Subcutaneous adipose tissue (tissue), 4 donors: ENCODE data around the gene ZNF43. TPM values are rescaled to one million over a fixed set of nuclear protein-coding genes. Genes with fewer than 3 reads are reported as not detected.

Source experiments
- total RNA-seq, 4 donors: library from RNA; depleted of rRNA; stranded (reverse); fragments of >200 nt; gene quantifications; one replicate each; pipeline ENCODE4 v1.1.0, GENCODE V29; 2016
- TF ChIP-seq, protein P1 (sequence below): fragments of 450-650 bp; IDR thresholded peaks from one replicate; pipeline ENCODE4 v1.5.1; 2016; ENCODE audit warnings: low read depth, mild to moderate bottlenecking, control low read depth, antibody characterized with exemption, moderate library complexity

ZNF43 gene
- total RNA-seq, 4 donors from 2014 or later: 16.7 to 28.6 (median 18.1) TPM

DNA sequence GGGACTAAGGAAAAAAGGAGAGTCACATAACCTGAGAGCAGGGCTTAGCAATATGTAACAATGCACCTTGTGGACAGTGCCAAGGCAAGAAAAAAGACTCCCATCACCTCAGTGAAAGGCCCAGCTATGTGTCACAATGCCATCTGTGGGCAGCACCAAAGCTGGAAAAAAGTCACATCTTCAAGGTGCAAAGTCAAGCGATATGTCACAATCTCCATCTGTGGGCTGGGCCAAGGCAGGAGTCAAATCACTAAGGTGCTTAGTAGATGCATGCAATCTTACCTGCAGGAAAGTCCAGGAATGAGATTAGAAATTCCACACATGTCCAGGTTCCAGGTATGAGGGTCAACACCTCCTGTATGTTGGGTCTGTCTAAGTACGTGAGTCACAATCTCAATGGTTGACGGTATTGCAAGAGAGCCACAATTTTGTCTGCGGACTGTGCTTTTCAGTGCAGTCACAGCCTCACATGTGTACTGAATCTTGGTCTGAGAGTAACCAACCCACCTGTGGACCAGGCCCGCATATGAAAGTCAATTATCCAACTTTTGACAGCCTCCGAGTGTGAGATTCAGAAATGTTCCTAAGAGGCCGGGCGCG is 14.8 kb upstream of the ZNF43 start:
- TF ChIP-seq, protein P1, sequence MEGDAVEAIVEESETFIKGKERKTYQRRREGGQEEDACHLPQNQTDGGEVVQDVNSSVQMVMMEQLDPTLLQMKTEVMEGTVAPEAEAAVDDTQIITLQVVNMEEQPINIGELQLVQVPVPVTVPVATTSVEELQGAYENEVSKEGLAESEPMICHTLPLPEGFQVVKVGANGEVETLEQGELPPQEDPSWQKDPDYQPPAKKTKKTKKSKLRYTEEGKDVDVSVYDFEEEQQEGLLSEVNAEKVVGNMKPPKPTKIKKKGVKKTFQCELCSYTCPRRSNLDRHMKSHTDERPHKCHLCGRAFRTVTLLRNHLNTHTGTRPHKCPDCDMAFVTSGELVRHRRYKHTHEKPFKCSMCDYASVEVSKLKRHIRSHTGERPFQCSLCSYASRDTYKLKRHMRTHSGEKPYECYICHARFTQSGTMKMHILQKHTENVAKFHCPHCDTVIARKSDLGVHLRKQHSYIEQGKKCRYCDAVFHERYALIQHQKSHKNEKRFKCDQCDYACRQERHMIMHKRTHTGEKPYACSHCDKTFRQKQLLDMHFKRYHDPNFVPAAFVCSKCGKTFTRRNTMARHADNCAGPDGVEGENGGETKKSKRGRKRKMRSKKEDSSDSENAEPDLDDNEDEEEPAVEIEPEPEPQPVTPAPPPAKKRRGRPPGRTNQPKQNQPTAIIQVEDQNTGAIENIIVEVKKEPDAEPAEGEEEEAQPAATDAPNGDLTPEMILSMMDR: no peak

DNA sequence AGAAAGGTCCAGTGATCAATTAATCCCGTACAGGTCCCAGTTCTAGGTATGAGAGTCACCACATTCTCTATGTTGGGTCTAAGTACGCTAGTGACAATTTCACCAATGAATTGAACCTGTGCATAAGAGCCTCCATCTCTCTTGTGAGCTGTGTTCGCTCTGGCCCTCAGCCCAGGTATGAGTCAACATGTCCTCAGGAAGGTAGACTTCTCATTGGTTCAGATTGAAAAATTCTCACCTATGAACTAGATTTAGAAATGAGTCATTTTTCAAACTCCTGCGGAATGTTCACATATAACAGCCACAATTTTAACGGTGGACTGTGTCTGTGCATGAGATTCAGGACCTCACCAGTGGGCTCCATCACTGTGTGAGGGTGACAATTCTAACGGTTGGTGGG is 12.7 kb upstream of the ZNF43 start:
- TF ChIP-seq, protein P1: no peak

DNA sequence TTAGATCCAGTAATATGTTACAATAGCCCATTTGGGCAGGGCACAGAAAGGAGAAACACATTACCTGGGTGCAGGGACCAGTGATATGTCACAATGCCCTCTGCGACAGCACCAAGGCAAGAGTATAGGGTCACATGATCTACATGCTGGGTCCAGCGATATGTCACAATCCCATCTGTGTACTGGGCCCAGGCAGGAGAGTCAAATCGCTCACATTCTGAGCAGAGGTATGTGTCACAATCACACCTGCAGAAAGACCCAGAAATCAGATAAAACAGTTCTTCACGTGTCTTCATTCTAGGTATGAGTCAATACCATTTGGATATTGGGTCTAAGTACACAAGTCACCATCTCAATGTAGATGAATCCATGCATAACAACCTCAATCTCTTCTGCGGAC is 7.1 kb upstream of the ZNF43 start:
- TF ChIP-seq, protein P1: no peak

DNA sequence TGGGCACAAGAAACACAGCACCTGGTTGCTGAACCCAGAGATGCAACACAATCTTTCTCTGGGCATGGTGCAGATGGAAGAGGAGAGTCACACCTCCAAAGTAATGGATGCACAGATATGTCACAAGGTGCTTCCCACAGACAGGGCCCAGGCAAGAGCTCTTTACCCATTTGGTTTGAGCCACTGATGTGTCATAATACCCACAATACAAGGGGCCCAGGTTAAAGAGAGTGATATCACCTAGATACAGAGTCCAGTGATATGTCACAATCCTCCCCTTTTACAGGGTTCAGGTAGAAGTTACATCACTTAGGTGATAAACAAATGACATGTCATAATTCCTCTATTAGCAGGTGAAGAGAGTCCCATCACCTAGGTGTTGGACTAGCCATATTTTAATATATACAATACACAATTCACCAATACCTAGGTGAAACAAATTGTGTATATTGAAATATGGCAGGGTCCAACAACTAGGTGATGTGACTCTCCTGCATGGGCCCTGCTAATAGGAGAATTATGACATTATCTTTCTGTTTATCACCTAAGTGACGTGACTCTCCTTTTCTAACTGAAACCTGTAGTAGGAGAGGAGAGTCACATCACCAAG is 5.6 kb upstream of the ZNF43 start:
- TF ChIP-seq, protein P1: no peak

DNA sequence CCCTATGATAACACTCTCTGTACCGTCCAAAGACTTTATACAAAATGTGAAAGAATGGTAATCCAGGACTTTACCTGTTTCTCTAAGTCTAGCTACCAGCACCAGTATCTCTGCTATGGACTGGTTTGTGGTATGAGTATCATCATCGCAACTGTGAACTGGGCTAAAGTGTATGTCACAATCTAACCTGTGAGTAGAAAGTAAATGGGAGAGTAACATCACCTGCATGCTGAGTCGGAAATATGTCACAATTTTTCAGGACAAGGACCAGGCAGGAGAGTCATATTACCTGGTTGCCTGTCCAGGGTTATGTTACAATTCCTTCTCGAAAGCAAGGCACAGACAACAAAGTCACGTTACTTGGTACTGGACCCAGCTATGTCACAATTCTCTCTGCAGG is 5.1 kb upstream of the ZNF43 start:
- TF ChIP-seq, protein P1: no peak

DNA sequence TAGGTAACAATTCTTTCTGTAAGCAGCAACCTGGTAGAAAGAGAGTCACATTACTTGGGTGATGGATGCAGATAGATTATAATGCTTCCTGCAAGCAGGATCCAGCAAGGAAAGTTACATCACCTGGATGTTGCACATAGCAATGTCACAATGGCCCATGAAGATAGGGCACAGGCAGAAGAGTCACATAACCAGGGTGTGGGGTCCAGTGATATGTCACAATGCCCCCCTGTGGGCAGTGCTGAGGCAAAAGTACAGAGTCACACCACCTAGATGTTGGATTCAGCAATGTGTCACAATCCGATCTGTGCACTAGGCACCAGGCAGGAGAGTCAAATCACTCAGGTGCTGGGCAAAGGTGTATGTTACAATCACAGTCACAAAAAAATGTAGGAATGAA is 4.0 kb upstream of the ZNF43 start:
- TF ChIP-seq, protein P1: no peak

DNA sequence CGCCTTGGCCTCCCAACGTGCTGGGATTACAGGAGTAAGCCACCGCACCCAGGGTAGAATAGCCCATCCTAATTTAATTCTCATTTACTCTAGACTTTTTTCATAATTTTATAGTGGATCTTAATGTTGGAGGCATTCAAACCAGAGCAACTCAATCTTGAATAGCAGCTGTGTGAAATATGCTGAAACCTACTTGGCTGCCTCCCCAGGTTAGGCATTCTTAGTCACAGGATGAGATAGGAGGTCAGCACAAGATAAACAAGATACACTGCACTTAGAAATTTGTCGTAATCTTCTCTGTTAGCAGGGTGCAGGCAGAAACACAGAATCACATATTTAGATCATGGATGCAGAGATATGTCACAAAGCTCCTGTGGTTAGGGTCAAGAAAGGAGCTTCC is 2.7 kb upstream of the ZNF43 start:
- TF ChIP-seq, protein P1: no peak
